Astrocyte of the spinal cord (primary cell): ENCODE results near the gene P4HB.

Experiments
- DNase-seq: peaks from one replicate; pipeline ENCODE4 v3.0.0; 2011; ENCODE audit warnings: low read depth, low spot score
- H3K4me3 ChIP-seq: 2 replicates; pipeline ENCODE4 v1.5.1; 2011; ENCODE audit warnings: low read depth, mild to moderate bottlenecking, low read length, moderate library complexity
- CTCF ChIP-seq: IDR thresholded peaks from 2 replicates; pipeline ENCODE4 v1.5.1; 2012; ENCODE audit warnings: low read depth, mild to moderate bottlenecking, low read length, inconsistent platforms
- in situ Hi-C: cut with HindIII; loops from 2 replicates; pipeline ENCODE4 v1.10.0; 2017; ENCODE audit warnings: low sequenced_read_pairs

Gene P4HB

GRCh38 chr17:81905424-81905875 is 45.1 kb upstream of the P4HB start:
- DNase-seq, result no peak
- H3K4me3 ChIP-seq, result no peak overlapping the region
- TF ChIP-seq CTCF, result no peak
- in situ Hi-C loops, result no loop called here

- no peak for TF ChIP-seq CTCF
- no peak for DNase-seq
- H3K4me3 ChIP-seq, result no peak overlapping the region
- in situ Hi-C loops, result no loop called here
These were observed 44.5 kb upstream of the P4HB start for GRCh38 chr17:81904600-81905423.

- in situ Hi-C loops, result no loop called here
- no peak for TF ChIP-seq CTCF
- H3K4me3 ChIP-seq, result no peak overlapping the region
These were observed 43.7 kb upstream of the P4HB start for GRCh38 chr17:81903896-81904599.

GRCh38 chr17:81903415-81903831 is 43.1 kb upstream of the P4HB start:
- DNase-seq, result no peak
- H3K4me3 ChIP-seq, result no peak overlapping the region
- TF ChIP-seq CTCF, result no peak
- in situ Hi-C loops, result no loop called here

More at GRCh38 chr17:81903896-81904599, 43.7 kb upstream of the P4HB start:
- DNase-seq, result no peak

- H3K4me3 ChIP-seq, result no peak overlapping the region
- in situ Hi-C loops, result no loop called here
- no peak for TF ChIP-seq CTCF
- no peak for DNase-seq
These were observed 42.5 kb upstream of the P4HB start for GRCh38 chr17:81902653-81903414.

GRCh38 chr17:81902023-81902652 is 41.8 kb upstream of the P4HB start, which contains the start of gene NPB:
TSS of gene NPB (plus strand) at chr17:81902238. CDS start at chr17:81902278, 40 bp downstream.
- no peak for DNase-seq
- no peak for TF ChIP-seq CTCF
- H3K4me3 ChIP-seq, result peak within 1 kb of the TSS; percentile 3
- in situ Hi-C loops, result no loop called here
